ENCODE results near the gene FNDC3A.

GRCh38 chr13:49234741-49235140 lies 259.0 kb downstream of the FNDC3A start:
- no peak for TF ChIP-seq ZNF274 (IDR thresholded peaks at IDR 0.05; ENCODE audit: low read depth, low read length)
- no peak for TF ChIP-seq YY1 (IDR thresholded peaks at IDR 0.05; ENCODE audit: insufficient read depth, insufficient read length)

All from NT2/D1 (cell line).